NCI-H1092 treated with DMSO at 0.1 percent for 48 hours (cell line): Measurements from ENCODE around the gene RIPPLY2.

Experiments used
- DNase-seq: peaks from one replicate; lab custom pipeline; 2025; lab: John Stamatoyannopoulos, UW

The RIPPLY2 gene

GRCh38 chr6:83905648-83906047, 52.5 kb downstream of the RIPPLY2 start:
- no peak for DNase-seq
